AML-193 (cell line): ENCODE results near the gene TMUB2.

ENCODE experiments used
- DNase-seq, 2 experiments: peaks; one replicate each; lab custom pipeline; 2025; lab: John Stamatoyannopoulos, UW

Gene TMUB2

GRCh38 chr17:44176671-44177501 is 9.9 kb upstream of the TMUB2 start:
- no peak for DNase-seq

GRCh38 chr17:44177640-44178039 is 9.1 kb upstream of the TMUB2 start:
- DNase-seq = no peak

- DNase-seq = no peak
Observed at GRCh38 chr17:44178133-44178532, 8.6 kb upstream of the TMUB2 start.

GRCh38 chr17:44183024-44183423 is 3.7 kb upstream of the TMUB2 start:
- DNase-seq = no peak

- no peak for DNase-seq
Observed at GRCh38 chr17:44184212-44184810, 2.5 kb upstream of the TMUB2 start.

- DNase-seq = peak; percentile 17 to 77
Observed at GRCh38 chr17:44187131-44187899, 543 bp downstream of the TMUB2 start.

GRCh38 chr17:44188576-44189403 is 2.0 kb downstream of the TMUB2 start:
- no peak for DNase-seq

- no peak for DNase-seq
Observed at GRCh38 chr17:44190481-44190880, 3.7 kb downstream of the TMUB2 start.

- no peak for DNase-seq
Observed at GRCh38 chr17:44191369-44191768, 4.6 kb downstream of the TMUB2 start.

GRCh38 chr17:44191941-44192496 is 5.2 kb downstream of the TMUB2 start:
- no peak for DNase-seq

GRCh38 chr17:44192750-44193149 is 6.0 kb downstream of the TMUB2 start:
- no peak for DNase-seq

GRCh38 chr17:44193326-44194084 is 6.7 kb downstream of the TMUB2 start:
- DNase-seq = no peak

- no peak for DNase-seq
Observed at GRCh38 chr17:44197107-44197506, 10.3 kb downstream of the TMUB2 start.

- DNase-seq = peak; percentile 93 to 95
Observed at GRCh38 chr17:44197980-44198720, 11.4 kb downstream of the TMUB2 start.

GRCh38 chr17:44198721-44199552 is 12.2 kb downstream of the TMUB2 start:
- DNase-seq = peak; percentile 41 to 45

- DNase-seq = peak; percentile 95 to 97
Observed at GRCh38 chr17:44199553-44200477, 13.0 kb downstream of the TMUB2 start, which contains the start of gene ATXN7L3. ATXN7L3 (minus strand) TSS chr17:44199884; CDS start chr17:44198070, 1,814 bp downstream.

- no peak for DNase-seq
Observed at GRCh38 chr17:44200478-44201155, 13.8 kb downstream of the TMUB2 start.
